SK-MEL-5 (cell line): ENCODE measurements around the gene OR2G6. TPM values are rescaled to one million over a fixed set of nuclear protein-coding genes. Genes with fewer than 3 reads are reported as not detected.
"Not testable (repeated sequence)": the region's sequence is repeated elsewhere in the genome, so short reads cannot be mapped to it uniquely, and the experiment has no call there.

ENCODE experiments used
- DNase-seq: peaks from one replicate; pipeline ENCODE4 v3.0.0-alpha.2; 2016; ENCODE audit warnings: low read depth, low spot score
- in situ Hi-C: cut with HindIII; loops from 2 replicates; pipeline ENCODE4 v1.10.0; 2016; ENCODE audit warnings: low sequenced_read_pairs, high pct_unique_total_duplicates, low pct_unique_long_range_greater_than_20kb
- total RNA-seq: library from RNA; depleted of rRNA; stranded (reverse); fragments of >200 nt; shearing (Covaris generic); gene quantifications from 2 replicates; pipeline ENCODE4 v1.2.3, GENCODE V29; 2014; rRNA removed

The OR2G6 gene
- total RNA-seq, 1 experiment from 2014 or later = not detected

DNA sequence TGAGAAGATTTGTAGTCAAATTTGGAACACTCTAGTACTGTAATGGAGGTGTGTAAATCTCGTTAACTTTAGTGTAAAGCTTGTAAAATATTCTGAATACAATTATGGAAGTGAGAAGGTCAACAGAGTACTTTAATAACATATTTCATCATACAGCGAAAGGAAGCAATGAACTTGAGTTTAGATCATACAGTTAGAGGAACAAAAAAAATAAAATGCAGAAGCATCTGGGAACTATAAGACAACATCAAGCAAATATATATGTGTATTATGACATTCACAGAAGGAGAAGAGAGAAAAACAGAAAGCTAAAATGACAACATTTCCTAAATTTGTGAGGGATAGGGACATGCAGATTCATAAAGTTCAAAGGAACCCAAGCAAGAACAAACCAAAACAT, 61.2 kb downstream of the OR2G6 start:
- DNase-seq, in situ Hi-C loops: not testable (repeated sequence)

DNA sequence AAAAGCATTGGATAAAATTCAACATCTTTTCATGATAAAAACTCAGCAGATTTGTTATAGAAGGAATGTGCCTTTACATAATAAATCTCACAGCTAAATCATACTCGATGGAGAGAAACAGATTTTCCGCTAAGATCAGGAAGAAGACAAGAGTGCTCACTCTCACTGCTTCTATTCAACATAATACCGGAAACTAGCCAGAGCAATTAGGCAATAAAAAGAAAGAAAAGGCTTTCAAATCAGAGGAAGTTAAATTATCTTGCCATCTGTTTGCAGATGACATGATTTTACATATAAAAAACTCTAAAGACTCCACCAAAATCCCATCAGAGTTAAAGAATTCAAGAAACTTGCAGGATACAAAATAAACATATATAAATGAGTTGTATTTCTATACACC, 62.9 kb downstream of the OR2G6 start:
- in situ Hi-C loops, DNase-seq: not testable (repeated sequence)

DNA sequence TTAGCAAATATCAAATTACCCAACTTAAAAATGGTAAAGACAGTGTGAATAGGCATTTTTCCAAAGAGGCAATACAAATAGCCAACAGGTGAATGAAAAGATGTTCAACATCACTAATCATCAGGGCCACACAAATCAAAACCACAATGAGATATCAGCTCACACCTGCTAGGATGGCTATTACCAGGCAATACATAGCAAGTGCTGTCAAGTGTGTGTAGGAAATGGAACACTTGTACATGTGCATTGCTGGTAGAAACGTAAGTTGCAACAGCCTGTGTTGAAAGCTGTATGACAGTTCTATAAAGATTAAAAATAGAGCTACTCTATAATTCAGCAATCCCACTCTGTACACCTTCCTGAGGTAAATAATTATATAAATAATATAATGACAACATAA, 64.2 kb downstream of the OR2G6 start:
- in situ Hi-C loops, DNase-seq: not testable (repeated sequence)

DNA sequence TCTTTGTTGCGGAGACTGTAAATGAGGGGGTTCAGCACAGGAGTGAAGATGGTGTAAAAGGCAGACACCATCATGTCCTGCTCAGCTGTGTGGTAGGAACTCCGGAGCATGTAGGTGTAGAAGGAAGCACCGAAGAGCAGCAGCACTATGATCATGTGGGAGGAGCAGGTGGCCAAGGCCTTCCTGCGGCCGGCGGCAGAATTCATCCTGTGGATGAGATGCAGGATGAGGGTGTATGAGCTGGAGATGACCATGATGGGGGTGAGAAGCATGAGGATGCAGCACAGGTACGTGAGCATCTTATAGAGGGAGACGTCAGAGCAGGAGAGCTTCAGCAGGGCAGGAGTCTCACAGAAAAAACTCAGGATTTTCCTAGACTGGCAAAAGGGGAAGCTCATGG, 66.0 kb downstream of the OR2G6 start:
- in situ Hi-C loops, DNase-seq: not testable (repeated sequence)

DNA sequence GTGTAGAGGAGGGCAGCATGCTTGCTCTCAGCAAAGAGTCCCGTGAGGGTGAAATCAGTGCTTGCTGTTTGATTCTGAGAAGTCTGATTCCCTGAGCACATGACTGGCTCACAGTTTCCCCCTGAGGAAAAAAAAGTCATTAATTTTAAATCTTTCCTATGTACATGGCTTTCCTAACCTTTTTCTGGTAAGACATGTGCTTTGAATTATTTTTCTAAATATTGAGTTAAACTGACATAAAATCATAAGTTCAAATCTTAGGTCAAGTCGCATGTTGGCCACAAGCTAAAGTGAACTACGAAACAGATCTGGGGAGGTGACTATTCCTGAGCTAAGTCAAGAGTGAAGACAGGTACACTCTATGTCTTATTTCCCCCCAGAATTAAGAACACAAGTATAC, 66.8 kb downstream of the OR2G6 start, which contains the start of gene OR2T34:
Gene OR2T34 (minus strand): TSS at position 101 of the 400 bp plus-strand sequence. CDS start 0 bp downstream, at position 101.
- in situ Hi-C loops, DNase-seq: not testable (repeated sequence)

DNA sequence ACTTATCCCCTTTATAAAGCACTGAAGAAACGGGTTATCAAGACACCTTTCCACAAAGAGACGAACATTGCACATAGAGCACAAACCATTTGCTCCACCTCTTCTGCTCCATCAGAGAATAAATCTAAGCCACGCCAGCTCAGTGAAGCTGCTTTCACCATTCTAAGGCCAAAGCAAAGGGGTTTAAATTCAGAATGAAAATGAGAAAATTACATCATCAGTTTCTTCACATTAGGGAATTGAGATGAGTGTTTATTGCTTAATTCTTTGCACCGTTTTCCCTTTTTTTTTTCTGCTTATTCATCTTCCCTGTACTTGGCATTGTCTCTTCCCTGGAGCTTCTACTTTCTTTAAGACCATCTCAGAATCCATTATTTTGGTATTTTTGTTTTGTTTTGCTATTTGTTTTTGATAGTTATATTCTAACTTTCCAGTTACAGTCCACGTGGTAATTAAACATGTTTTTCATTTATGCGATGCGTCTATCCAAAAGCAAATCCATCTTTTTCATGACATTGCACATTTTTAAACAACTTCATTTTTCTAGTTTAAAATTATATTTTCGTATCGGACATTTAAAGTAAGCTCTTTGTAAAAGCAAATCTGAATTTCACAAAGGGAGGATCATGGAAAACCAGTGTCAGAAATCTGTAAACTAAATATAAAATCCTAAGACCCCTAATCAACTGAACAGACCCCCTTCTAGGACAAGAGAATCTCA, 68.5 kb downstream of the OR2G6 start:
- in situ Hi-C loops = no loop called here
- DNase-seq = no peak

Other genes starting within 250 kb of the OR2G6 start
- not detected in 2 replicates for gene OR2T33, start 230.1 kb upstream of the OR2G6 start, total RNA-seq
- not detected in 2 replicates for gene OR2T12, start 204.6 kb upstream of the OR2G6 start, total RNA-seq
- gene OR2M7, start 183.5 kb upstream of the OR2G6 start, total RNA-seq = not detected in 2 replicates
- not detected in 2 replicates for gene OR14C36, start 159.3 kb upstream of the OR2G6 start, total RNA-seq
- not detected in 2 replicates for gene OR2T4, start 146.4 kb upstream of the OR2G6 start, total RNA-seq
- gene OR2T6, start 132.3 kb upstream of the OR2G6 start, total RNA-seq = not detected in 2 replicates
- gene OR2T1, start 105.0 kb upstream of the OR2G6 start, total RNA-seq = not detected in 2 replicates
- not detected in 2 replicates for gene OR2T2, start 62.4 kb upstream of the OR2G6 start, total RNA-seq
- not detected in 2 replicates for gene OR2T3, start 34.7 kb upstream of the OR2G6 start, total RNA-seq
- gene OR2T5, start 19.5 kb upstream of the OR2G6 start, total RNA-seq = not detected in 2 replicates
- not detected in 2 replicates for gene OR2T29, start 54.7 kb downstream of the OR2G6 start, total RNA-seq
- not detected in 2 replicates for gene OR2T34, start 66.7 kb downstream of the OR2G6 start, total RNA-seq
- gene OR2T10, start 89.6 kb downstream of the OR2G6 start, total RNA-seq = not detected in 2 replicates
- gene OR2T11, start 127.0 kb downstream of the OR2G6 start, total RNA-seq = not detected in 2 replicates
- not detected in 2 replicates for gene OR2T35, start 137.2 kb downstream of the OR2G6 start, total RNA-seq
- not detected in 2 replicates for gene OR2T27, start 147.5 kb downstream of the OR2G6 start, total RNA-seq
- not detected in 2 replicates for gene OR14I1, start 194.7 kb downstream of the OR2G6 start, total RNA-seq
- 2.3 and 2.4 TPM in 2 replicates for gene LYPD8, start 247.7 kb downstream of the OR2G6 start, total RNA-seq